Mesendoderm (in vitro differentiated cells): ENCODE measurements around the gene CFAP126.
A peak's percentile ranks its signal among the peaks of the same experiment; 100 is the strongest.

ENCODE experiments used
- DNase-seq: peaks from one replicate; pipeline ENCODE4 v3.0.0; 2013
- H2AK5ac ChIP-seq: 2 replicates; pipeline ENCODE4 v1.6.1; 2013; ENCODE audit warnings: low read length, inconsistent platforms
- H2BK120ac ChIP-seq: 2 replicates; pipeline ENCODE4 v1.6.1; 2013; ENCODE audit warnings: low read depth, mild to moderate bottlenecking, low read length, moderate library complexity, mixed read lengths
- H2BK15ac ChIP-seq: replicated peaks from 2 replicates; pipeline ENCODE4 v1.6.1; 2013; ENCODE audit warnings: low read depth, mild to moderate bottlenecking, moderate library complexity
- H2BK5ac ChIP-seq: 2 replicates; pipeline ENCODE4 v1.6.1; 2013; ENCODE audit warnings: low read length, inconsistent platforms
- H3K18ac ChIP-seq: 2 replicates; pipeline ENCODE4 v1.6.1; 2013; ENCODE audit warnings: mild to moderate bottlenecking, low read length, mixed read lengths
- H3K23ac ChIP-seq: one replicate; pipeline ENCODE4 v1.6.1; 2013; ENCODE audit warnings: low read length
- H3K27ac ChIP-seq: 2 replicates; pipeline ENCODE4 v1.5.1; 2013; ENCODE audit warnings: low read depth, mild to moderate bottlenecking, inconsistent platforms, low read length, moderate library complexity
- H3K27me3 ChIP-seq: 2 replicates; pipeline ENCODE4 v1.6.1; 2013; ENCODE audit warnings: low read length, control low read depth, mild to moderate bottlenecking, inconsistent platforms; ENCODE audit not compliant: insufficient read depth, poor library complexity
- H3K36me3 ChIP-seq: 2 replicates; pipeline ENCODE4 v1.6.1; 2013; ENCODE audit warnings: low read length, inconsistent platforms; ENCODE audit not compliant: control insufficient read depth, insufficient read depth
- H3K4ac ChIP-seq: one replicate; pipeline ENCODE4 v1.6.1; 2013; ENCODE audit warnings: low read depth, mild to moderate bottlenecking, low read length, moderate library complexity
- H3K4me1 ChIP-seq: 2 replicates; pipeline ENCODE4 v1.6.1; 2013; ENCODE audit warnings: low read depth, low read length, inconsistent platforms; ENCODE audit not compliant: control insufficient read depth
- H3K4me2 ChIP-seq: 2 replicates; pipeline ENCODE4 v1.6.1; 2013; ENCODE audit warnings: low read length
- H3K4me3 ChIP-seq: 2 replicates; pipeline ENCODE4 v1.5.1; 2013; ENCODE audit warnings: mild to moderate bottlenecking, low read length
- H3K56ac ChIP-seq: one replicate; pipeline ENCODE4 v1.6.1; 2013; ENCODE audit warnings: low read length
- H3K79me1 ChIP-seq: 2 replicates; pipeline ENCODE4 v1.6.1; 2013; ENCODE audit warnings: low read length, inconsistent platforms
- H3K79me2 ChIP-seq: 2 replicates; pipeline ENCODE4 v1.6.1; 2013; ENCODE audit warnings: mild to moderate bottlenecking, low read length; ENCODE audit not compliant: control insufficient read depth, insufficient read depth
- H3K9ac ChIP-seq: 2 replicates; pipeline ENCODE4 v1.6.1; 2013; ENCODE audit warnings: low read length, inconsistent platforms
- H4K5ac ChIP-seq: one replicate; pipeline ENCODE4 v1.6.1; 2013; ENCODE audit warnings: low read length
- H4K8ac ChIP-seq: one replicate; pipeline ENCODE4 v1.6.1; 2013; ENCODE audit warnings: low read depth, mild to moderate bottlenecking, control low read depth, low read length, moderate library complexity
- WGBS: extraction: QIAGEN DNeasy Blood & Tissue Kit; methylation state at CpG from one replicate; pipeline ENCODE4 v1.1.7; 2013; ENCODE audit warnings: low lambda C conversion rate, missing lambda C conversion rate; ENCODE audit not compliant: insufficient coverage; ENCODE audit errors: extremely low coverage; 5-methylcytosine and 5-hydroxymethylcytosine counted together

Gene CFAP126

DNA sequence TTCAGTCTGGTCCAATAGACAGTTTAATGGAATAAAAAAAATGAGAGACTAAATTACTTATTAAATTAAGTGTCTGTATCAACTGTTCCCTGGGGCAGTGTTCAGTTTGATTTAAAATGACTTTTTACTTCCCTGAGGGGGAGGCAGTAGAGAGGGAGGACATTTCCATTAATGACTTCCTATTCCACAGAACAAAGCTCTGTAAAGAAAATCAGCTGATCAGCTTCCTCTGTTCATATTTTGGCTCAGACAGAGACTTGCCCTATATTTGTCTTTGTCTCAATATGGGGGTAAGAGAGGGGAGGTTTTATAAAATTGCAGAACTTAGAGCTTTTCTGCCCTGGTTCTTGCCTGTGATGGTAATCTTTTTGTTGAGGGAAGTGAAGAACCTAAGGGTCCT lies 8.4 kb downstream of the CFAP126 start:
- Histone ChIP-seq H3K23ac (no peak overlapping the region), H3K9ac (no peak overlapping the region), H3K79me1 (peaks cover 2% of the 10 kb centered on the region), H3K4me3 (no peak overlapping the region), H3K79me2 (no peaks in the 10 kb centered on the region), H3K27me3 (no peaks in the 10 kb centered on the region), H2AK5ac (no peak overlapping the region), H2BK120ac (no peak overlapping the region), H2BK5ac (no peak overlapping the region), H2BK15ac (no peak overlapping the region), H3K4me1 (peaks cover 2% of the 10 kb centered on the region), H3K27ac (no peak overlapping the region), H3K18ac (no peak overlapping the region), H3K4me2 (no peak overlapping the region), H3K36me3 (no peaks in the 10 kb centered on the region), H3K56ac (no peak overlapping the region), H4K8ac (no peak overlapping the region), H4K5ac (no peak overlapping the region), H3K4ac (no peak overlapping the region)
- no peak for DNase-seq

DNA sequence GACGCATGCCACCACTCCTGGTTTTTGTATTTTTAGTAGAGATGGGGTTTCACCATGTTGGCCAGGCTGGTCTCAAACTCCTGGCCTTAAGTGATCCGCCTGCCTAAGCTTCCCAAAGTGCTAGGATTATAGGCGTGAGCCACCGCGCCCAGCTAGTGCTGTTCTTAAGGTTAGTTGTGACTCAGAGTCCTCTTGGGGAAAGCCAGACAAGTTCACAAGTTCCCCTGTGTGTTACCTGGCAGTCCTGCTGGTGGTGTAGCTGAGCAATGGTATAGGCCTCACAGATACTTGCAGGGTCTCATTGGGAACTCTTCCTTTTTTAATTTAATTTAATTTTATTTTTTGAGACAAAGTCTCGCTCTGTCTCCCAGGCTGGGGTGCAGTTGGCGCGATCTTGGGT lies 10.6 kb downstream of the CFAP126 start:
- H2BK120ac ChIP-seq = no peak overlapping the region
- no peak overlapping the region for H3K4me3 ChIP-seq
- H3K27me3 ChIP-seq = no peaks in the 10 kb centered on the region
- peak overlapping the region; percentile 16 for H3K4ac ChIP-seq
- peaks cover 2% of the 10 kb centered on the region for H3K79me1 ChIP-seq
- no peaks in the 10 kb centered on the region for H3K36me3 ChIP-seq
- H3K4me1 ChIP-seq = no peaks in the 10 kb centered on the region
- no peak overlapping the region for H3K56ac ChIP-seq
- no peak for DNase-seq
- no peak overlapping the region for H3K4me2 ChIP-seq
- no peak overlapping the region for H3K27ac ChIP-seq
- H2BK15ac ChIP-seq = no peak overlapping the region
- no peak overlapping the region for H3K18ac ChIP-seq
- H2AK5ac ChIP-seq = no peak overlapping the region
- no peak overlapping the region for H4K5ac ChIP-seq
- H3K79me2 ChIP-seq = no peaks in the 10 kb centered on the region
- no CpG with 5 or more reads among the region's 8 CpGs for WGBS
- no peak overlapping the region for H2BK5ac ChIP-seq
- H3K9ac ChIP-seq = no peak overlapping the region
- no peak overlapping the region for H4K8ac ChIP-seq
- H3K23ac ChIP-seq = no peak overlapping the region

DNA sequence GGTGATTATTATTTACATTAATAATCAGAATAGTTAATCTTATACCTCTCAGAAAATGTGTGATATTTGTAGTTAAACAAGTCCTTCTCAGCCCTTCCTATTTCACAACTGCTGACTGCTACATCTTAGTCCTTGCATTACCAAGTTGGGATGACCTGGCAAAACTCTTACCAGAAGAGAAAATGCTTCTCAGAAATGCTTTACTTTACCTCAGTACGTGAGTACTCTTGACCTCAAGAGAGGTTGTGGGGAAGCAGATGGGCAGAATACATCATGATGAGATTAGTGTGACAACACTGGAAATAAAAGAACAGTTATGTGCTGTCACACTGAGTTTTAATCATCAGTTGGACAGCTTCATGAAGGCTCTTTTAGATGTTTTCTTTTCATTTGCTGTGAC lies 16.2 kb downstream of the CFAP126 start:
- no peaks in the 10 kb centered on the region for H3K79me2 ChIP-seq
- DNase-seq = no peak
- no peak overlapping the region for H2BK5ac ChIP-seq
- H4K5ac ChIP-seq = no peak overlapping the region
- no peak overlapping the region for H2AK5ac ChIP-seq
- no CpG with 5 or more reads among the region's 1 CpG for WGBS
- H2BK120ac ChIP-seq = no peak overlapping the region
- no peaks in the 10 kb centered on the region for H3K4me1 ChIP-seq
- no peaks in the 10 kb centered on the region for H3K27me3 ChIP-seq
- H3K4me2 ChIP-seq = no peak overlapping the region
- no peak overlapping the region for H3K4ac ChIP-seq
- H3K9ac ChIP-seq = no peak overlapping the region
- H2BK15ac ChIP-seq = no peak overlapping the region
- H3K79me1 ChIP-seq = peaks cover 4% of the 10 kb centered on the region
- H3K56ac ChIP-seq = no peak overlapping the region
- H3K27ac ChIP-seq = no peak overlapping the region
- no peak overlapping the region for H3K23ac ChIP-seq
- peaks cover 3% of the 10 kb centered on the region for H3K36me3 ChIP-seq
- H3K4me3 ChIP-seq = no peak overlapping the region
- no peak overlapping the region for H3K18ac ChIP-seq
- no peak overlapping the region for H4K8ac ChIP-seq

DNA sequence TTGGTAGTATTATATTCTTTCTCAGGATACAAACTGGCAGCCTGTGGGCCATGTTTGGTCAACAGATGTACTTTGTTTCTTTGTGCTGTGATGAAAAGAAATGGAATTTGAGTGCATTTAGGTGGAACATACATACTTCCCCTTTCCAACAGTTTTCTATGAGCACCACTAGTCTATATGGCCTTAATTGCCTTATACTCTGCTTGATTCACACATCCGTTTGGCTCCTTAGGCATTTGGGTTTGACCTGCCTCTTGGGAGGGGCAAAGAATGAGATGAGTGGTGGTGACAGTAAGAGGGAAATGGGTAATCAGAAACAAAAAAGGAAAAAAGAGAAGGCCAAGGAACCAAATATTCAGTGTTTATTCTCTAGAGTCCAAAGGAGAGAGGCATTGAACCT lies 17.0 kb downstream of the CFAP126 start:
- H3K4me2 ChIP-seq = no peak overlapping the region
- no peak overlapping the region for H2BK120ac ChIP-seq
- no peak overlapping the region for H3K56ac ChIP-seq
- no peak overlapping the region for H2BK15ac ChIP-seq
- peaks cover 3% of the 10 kb centered on the region for H3K36me3 ChIP-seq
- no peaks in the 10 kb centered on the region for H3K4me1 ChIP-seq
- H4K8ac ChIP-seq = no peak overlapping the region
- no peak overlapping the region for H3K9ac ChIP-seq
- H2BK5ac ChIP-seq = no peak overlapping the region
- no peak overlapping the region for H3K4ac ChIP-seq
- no peak overlapping the region for H3K27ac ChIP-seq
- no CpG with 5 or more reads among the region's 1 CpG for WGBS
- no peak for DNase-seq
- no peak overlapping the region for H3K18ac ChIP-seq
- H3K27me3 ChIP-seq = no peaks in the 10 kb centered on the region
- no peak overlapping the region for H3K4me3 ChIP-seq
- no peak overlapping the region for H4K5ac ChIP-seq
- no peaks in the 10 kb centered on the region for H3K79me2 ChIP-seq
- no peak overlapping the region for H3K23ac ChIP-seq
- peaks cover 4% of the 10 kb centered on the region for H3K79me1 ChIP-seq
- no peak overlapping the region for H2AK5ac ChIP-seq

- WGBS = no CpG with 5 or more reads among the region's 5 CpGs
Measured at GRCh38 chr1:161342821-161343220, 24.9 kb downstream of the CFAP126 start.

GRCh38 chr1:161342177-161342576 lies 25.5 kb downstream of the CFAP126 start:
- Histone ChIP-seq H2BK15ac (no peak overlapping the region), H3K27ac (no peak overlapping the region), H2BK5ac (no peak overlapping the region), H3K79me2 (no peaks in the 10 kb centered on the region), H4K5ac (no peak overlapping the region), H3K4me1 (no peaks in the 10 kb centered on the region), H4K8ac (no peak overlapping the region), H2AK5ac (no peak overlapping the region), H2BK120ac (no peak overlapping the region), H3K36me3 (peaks cover 5% of the 10 kb centered on the region), H3K18ac (no peak overlapping the region), H3K79me1 (peaks cover 1% of the 10 kb centered on the region), H3K4me3 (no peak overlapping the region), H3K9ac (no peak overlapping the region), H3K23ac (no peak overlapping the region), H3K4ac (no peak overlapping the region), H3K27me3 (no peaks in the 10 kb centered on the region), H3K4me2 (no peak overlapping the region), H3K56ac (no peak overlapping the region)
- no peak for DNase-seq
- no CpG with 5 or more reads among the region's 2 CpGs for WGBS

More at GRCh38 chr1:161342821-161343220, 24.9 kb downstream of the CFAP126 start:
- H4K8ac ChIP-seq = no peak overlapping the region
- no peak overlapping the region for H3K4ac ChIP-seq
- H3K27ac ChIP-seq = no peak overlapping the region
- no peak overlapping the region for H3K4me2 ChIP-seq
- no peak overlapping the region for H3K23ac ChIP-seq
- H2BK120ac ChIP-seq = no peak overlapping the region
- no peak overlapping the region for H2BK5ac ChIP-seq
- peaks cover 3% of the 10 kb centered on the region for H3K36me3 ChIP-seq
- H3K27me3 ChIP-seq = no peaks in the 10 kb centered on the region
- no peak overlapping the region for H3K4me3 ChIP-seq
- no peak overlapping the region for H4K5ac ChIP-seq
- no peaks in the 10 kb centered on the region for H3K79me1 ChIP-seq
- H3K56ac ChIP-seq = no peak overlapping the region
- H3K18ac ChIP-seq = no peak overlapping the region
- H3K4me1 ChIP-seq = no peaks in the 10 kb centered on the region
- H2BK15ac ChIP-seq = no peak overlapping the region
- H2AK5ac ChIP-seq = no peak overlapping the region
- no peak overlapping the region for H3K9ac ChIP-seq
- H3K79me2 ChIP-seq = no peaks in the 10 kb centered on the region
- no peak for DNase-seq
